ENCODE results near the gene FBXO47. TPM values are rescaled to one million over a fixed set of nuclear protein-coding genes. Genes with fewer than 3 reads are reported as not detected.
A peak's percentile ranks its signal among the peaks of the same experiment; 100 is the strongest.

The FBXO47 gene
- not detected for total RNA-seq
- long read RNA-seq, donor 1 = 0 reads
- long read RNA-seq, donor 2 = 0 reads

DNA sequence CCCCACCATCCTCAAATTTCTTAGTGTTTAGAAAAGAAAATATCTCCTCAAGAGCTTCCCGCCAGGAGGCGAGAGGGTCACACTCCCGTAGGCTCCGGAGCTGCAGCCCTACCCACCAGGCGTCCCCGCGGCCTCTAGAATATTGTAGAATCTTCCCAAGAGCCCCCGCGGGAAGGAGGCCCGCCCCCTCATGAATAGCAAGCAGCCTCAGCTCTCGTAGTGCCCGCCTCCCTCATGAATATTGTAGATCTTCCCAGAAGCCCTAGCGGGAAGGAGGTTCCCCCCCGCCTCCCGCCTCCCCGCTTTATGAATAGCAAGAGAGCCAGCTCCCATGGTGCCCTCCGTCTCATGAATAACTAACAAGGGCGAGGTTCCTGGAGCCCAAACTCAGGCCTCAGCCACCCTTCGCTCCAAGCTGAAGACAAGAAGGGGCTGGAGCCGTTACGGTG lies at the start of gene FBXO47:
Gene FBXO47 (minus strand): TSS at position 114 of the 449 bp plus-strand sequence. CDS start 4,378 bp downstream, outside the sequence.
- ATAC-seq = peak; percentile 100
- intact Hi-C loops (cut with DNase I, micrococcal nuclease) = no loop called here
- peak; percentile 89 to 94 (median 92) for DNase-seq
- H3K9me3 ChIP-seq = no peaks in the 10 kb centered on the region
- no peaks in the 10 kb centered on the region for H3K36me3 ChIP-seq (ENCODE audit: low read depth)
- no peak for TF ChIP-seq CTCF (IDR thresholded peaks at IDR 0.05)
- no peak within 1 kb of the TSS for H3K4me3 ChIP-seq
- no peaks in the 10 kb centered on the region for H3K4me1 ChIP-seq (ENCODE audit: low read depth)

DNA sequence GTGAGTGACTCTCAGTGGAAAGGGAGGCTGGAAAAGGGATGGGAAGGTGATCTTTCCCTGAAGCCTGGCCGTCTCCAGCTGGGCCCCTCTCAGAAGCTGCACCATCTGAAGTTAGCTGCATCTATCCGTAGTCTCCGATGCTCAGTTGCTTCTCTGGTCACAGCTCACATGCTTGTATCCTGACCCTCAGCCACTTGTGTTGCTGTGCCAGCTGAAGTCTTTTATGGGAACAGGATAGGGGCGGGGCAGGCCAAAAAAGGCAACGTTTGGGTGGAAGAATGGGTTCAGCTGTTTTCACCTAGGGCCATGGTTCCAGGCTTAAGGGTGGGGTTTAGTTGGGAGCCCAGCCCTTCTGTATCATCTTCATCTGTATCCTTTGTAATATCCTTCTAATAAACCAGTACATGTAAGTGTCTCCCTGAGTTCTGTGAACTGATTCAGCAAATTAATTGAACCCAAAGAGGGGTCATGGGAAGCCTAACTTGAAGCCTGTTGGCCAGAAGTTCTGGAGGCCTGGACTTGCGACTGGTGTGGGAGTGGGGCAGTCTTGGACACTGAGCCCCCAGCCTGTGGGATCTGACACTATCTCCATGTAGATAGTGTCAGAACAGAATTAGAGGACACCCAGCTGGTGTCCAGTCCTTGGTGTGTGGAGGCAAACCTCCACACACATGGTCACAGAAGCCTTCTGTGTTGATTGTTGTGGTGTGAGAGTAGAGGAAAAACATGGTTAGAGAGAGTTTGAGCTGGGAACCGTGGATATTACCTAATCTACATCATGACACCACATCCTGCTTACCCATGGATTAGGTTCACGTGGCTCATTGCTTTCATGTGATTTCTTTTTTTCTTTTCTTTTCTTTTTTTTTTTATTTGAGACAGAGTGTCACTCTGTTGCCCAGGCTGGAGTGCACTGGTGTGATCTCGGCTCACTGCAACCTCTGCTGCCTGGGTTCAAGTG lies 49.3 kb upstream of the FBXO47 start:
- no peak overlapping the region for H3K4me3 ChIP-seq
- H3K36me3 ChIP-seq (ENCODE audit: low read depth) = no peaks in the 10 kb centered on the region
- intact Hi-C loops (cut with DNase I, micrococcal nuclease) = no loop called here
- ATAC-seq (peak; percentile 32), DNase-seq (no peak)
- TF ChIP-seq CTCF (IDR thresholded peaks at IDR 0.05) = no peak
- peaks cover 7% of the 10 kb centered on the region for H3K4me1 ChIP-seq (ENCODE audit: low read depth)
- no peaks in the 10 kb centered on the region for H3K9me3 ChIP-seq

DNA sequence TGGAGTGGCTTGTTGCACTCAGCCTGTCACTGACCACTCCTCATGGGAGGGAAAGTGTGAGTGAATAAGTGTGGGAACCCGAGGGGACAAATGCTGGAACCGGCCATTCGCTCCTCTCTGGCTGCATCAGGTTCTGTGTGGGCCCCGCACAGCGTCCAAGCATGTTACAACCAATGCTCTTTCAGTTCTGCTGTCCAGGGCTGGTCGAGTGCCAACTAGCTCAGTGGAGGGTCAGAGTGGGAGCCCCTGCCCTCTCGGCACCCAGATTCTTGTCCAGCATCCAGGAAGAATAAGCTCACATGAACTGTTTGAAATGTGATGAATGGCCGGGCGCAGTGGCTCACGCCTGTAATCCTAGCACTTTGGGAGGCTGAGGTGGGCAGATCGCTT lies 48.3 kb upstream of the FBXO47 start:
- ATAC-seq (no peak), DNase-seq (no peak)
- intact Hi-C loops (cut with DNase I, micrococcal nuclease) = no loop called here
- H3K36me3 ChIP-seq (ENCODE audit: low read depth) = no peaks in the 10 kb centered on the region
- H3K4me3 ChIP-seq = no peak overlapping the region
- no peak for TF ChIP-seq CTCF (IDR thresholded peaks at IDR 0.05)
- peaks cover 7% of the 10 kb centered on the region for H3K4me1 ChIP-seq (ENCODE audit: low read depth)
- no peaks in the 10 kb centered on the region for H3K9me3 ChIP-seq

- Histone ChIP-seq H3K4me3 (no peak overlapping the region), H3K4me1 (ENCODE audit: low read depth) (peaks cover 7% of the 10 kb centered on the region), H3K9me3 (no peaks in the 10 kb centered on the region), H3K36me3 (ENCODE audit: low read depth) (no peaks in the 10 kb centered on the region)
- DNase-seq = no peak
- TF ChIP-seq CTCF (IDR thresholded peaks at IDR 0.05) = no peak
- intact Hi-C loops (cut with DNase I, micrococcal nuclease) = no loop called here
- ATAC-seq = no peak
Observed at GRCh38 chr17:39014795-39015545, 47.8 kb upstream of the FBXO47 start.

DNA sequence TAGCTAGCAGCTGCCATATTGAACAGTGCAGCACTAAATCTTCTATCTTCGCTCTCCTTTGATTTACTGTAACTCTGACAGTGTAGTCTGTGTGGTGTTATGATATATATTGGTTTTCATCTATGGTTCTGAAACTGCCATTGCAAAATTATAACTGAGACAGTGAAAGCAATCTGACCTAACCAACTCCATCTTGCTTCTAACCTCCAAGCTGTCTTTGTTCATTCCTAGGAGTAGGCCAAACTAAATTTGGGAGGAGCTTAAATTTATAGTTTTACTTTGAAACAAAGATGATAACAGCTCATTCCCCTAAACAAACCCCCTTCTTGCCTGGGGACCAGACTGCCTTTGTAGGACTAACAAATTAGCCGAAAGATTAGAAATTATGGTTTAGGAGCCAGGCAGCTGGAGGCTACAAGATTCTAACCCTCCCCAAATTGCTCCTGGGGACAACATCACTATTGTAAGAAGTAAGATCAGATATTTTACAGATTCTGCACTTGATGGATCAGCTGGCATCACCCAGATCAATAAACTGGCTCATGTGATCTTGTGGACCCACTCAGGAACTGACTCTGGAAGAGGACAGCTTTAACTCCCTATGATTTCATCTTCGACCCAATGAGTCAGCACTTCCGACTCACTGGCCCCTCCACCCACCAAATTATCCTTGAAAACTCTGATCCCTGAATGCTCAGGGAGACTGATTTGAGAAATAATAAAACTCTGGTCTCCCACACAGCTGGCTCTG lies 47.0 kb upstream of the FBXO47 start:
- peaks cover 7% of the 10 kb centered on the region for H3K4me1 ChIP-seq (ENCODE audit: low read depth)
- no peak for DNase-seq
- intact Hi-C loops (cut with DNase I, micrococcal nuclease) = no loop called here
- H3K36me3 ChIP-seq (ENCODE audit: low read depth) = no peaks in the 10 kb centered on the region
- TF ChIP-seq CTCF (IDR thresholded peaks at IDR 0.05) = no peak
- no peak overlapping the region for H3K4me3 ChIP-seq
- ATAC-seq = no peak
- no peaks in the 10 kb centered on the region for H3K9me3 ChIP-seq

All from mucosa of descending colon (tissue), 3 donors.